DMS79 (cell line): ENCODE data around the gene MYO16.
"Not testable (repeated sequence)": the region's sequence is repeated elsewhere in the genome, so short reads cannot be mapped to it uniquely, and the experiment has no call there.

Experiments used
- DNase-seq: peaks from one replicate; lab custom pipeline; 2025; lab: John Stamatoyannopoulos, UW

The MYO16 gene

DNA sequence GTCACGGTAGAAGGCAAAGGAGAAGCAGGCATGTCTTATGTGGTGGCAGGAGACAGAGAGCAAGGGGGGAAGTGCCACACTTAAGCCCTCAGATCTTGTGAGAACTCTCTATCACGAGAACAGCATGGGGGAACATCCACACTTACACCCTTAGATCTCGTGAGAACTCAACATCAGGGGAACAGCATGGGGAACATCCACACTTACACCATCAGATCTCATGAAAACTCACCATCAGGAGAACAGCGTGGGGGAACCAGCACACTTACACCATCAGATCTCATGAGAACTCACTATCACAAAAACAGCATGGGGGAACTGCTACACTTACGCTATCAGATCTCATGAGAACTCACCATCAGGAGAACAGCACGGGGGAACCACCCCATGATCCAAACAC lies 445.0 kb downstream of the MYO16 start:
- no peak for DNase-seq

DNA sequence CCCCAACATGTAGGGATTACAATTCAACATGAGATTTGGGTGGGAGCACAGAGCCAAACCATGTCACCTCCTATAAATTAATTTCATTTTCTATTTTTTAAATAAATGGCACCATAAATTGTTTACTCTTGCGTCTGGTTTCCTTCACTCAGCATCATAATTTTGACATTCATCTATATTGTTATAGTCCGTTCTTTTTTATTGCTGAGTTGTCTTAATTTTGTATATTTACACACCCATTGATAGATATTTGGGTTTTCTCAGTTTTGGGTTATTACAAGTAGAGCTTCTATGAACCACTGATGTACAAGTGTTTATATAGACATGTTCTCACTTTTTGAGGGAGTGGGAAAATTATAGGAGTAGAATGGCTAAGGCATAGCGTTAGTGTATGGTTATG lies 445.4 kb downstream of the MYO16 start:
- no peak for DNase-seq

DNA sequence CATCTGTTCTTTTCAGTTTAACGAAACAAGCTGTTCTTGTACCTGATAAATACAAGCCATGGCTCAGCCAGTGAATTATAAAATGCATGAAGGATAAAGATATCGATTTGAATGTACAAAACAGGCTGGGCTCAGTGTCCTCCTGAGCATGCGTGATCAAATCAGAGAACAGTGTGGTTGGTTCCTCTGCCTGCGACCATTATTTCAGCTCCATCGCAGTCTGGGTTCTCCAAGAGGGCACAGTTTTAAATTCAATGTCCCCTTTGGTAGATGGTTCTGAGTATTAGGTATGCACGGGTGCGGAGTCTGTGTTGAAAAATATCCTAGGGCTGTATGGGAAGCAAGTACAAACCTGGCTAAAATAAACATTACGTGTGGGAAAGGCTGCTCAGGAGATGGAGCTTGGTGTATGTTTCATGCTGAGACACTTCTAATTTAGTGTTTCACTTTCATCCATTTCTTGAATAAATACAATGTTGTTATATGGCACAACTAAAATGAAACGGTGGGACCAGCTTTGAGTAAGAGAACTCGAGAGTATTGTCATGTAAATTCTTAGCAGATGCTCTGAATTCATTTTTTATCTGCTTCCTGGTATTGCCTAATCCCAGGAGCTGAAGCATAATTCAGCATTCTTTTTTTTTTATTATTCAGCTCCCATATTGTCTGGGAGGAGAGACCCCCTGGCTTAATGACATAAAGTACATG lies 458.7 kb downstream of the MYO16 start:
- no peak for DNase-seq

DNA sequence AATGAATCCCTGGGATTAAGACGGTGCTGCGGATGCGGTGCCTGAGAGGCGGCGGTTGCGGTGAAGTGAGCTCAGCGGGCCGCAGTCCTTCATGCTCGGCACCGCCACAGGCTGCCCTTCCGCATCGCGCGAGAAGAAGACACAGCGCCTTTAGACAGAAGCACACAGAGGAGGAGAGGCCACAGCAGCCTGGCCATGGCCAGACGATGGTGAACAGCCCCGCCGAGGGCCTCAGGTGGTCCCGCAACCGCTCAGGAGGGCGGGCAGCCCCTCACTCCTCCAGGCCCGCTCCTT lies 459.2 kb downstream of the MYO16 start:
- no peak for DNase-seq

DNA sequence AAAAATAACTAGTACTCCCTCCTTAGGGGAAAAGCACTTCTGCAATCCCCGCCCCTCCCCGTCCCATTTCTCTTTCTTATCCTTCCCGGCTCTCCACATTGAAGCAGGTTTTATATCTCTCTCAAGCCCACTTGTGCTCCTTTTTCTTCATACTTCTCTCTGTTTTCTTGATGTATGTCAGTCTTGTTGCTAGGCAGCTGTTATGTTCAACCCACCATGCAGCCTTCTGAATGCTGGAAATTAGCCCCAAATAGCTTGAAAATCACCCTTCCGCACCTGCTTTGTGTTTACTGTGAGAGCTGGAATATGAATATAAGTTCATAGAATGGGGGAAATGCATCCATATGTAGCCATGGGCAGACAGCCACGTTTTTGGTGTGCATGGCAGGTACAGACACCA lies 461.4 kb downstream of the MYO16 start:
- no peak for DNase-seq

DNA sequence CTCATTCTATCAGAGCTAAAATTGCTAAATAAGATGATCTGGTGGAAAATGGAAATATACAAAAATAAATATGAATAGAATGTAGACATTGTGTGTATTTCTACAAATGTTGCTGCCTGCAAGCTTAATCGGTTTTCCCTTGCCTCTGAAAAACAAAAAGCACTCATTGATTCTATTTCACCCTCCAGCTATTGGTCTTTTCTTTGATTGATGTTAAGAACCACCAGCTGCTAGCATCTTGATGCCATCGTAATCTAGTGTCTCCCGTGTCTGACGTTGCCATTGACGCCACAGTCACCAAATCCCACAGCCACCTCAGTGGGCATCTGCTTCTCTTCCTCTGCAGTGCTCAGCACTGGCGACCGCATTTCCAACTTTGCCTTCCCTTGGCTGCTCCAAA lies 461.8 kb downstream of the MYO16 start:
- DNase-seq = no peak

DNA sequence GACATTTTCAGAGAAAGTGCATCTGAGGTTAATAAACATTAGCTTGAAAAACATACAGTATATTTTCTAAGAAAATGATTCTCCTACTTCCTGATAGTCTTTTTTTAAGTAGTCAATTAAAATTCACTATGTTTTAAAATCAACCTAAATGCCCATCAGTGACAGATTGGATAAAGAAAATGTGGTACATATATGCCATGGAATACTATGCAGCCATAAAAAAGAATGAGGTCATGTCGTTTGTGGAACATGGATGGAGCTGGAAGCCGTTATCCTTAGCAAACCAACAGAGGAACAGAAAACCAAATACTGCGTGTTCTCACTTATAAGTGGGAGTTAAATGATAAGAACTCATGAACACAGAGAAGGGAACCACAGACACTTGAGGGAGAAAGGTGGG lies 462.8 kb downstream of the MYO16 start:
- not testable (repeated sequence) for DNase-seq

DNA sequence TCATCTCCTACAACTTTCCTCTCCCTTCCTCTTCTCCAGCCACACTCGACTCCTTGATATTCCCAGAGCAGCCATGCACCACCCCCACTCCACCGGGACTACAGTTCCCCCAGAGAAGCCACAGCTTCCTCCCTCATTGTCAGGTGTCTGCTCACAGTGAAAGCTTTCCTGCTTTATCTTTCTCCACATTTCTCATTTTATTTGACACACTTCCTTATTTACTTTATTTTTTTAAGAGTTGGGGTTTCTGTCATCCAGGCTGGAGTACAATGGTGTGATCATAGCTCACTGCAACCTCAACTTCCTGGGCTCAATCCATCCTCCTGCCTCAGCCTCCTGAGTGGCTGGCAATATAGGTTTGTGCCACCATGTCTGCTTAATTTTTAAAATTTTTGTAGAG lies 464.6 kb downstream of the MYO16 start:
- DNase-seq = no peak

DNA sequence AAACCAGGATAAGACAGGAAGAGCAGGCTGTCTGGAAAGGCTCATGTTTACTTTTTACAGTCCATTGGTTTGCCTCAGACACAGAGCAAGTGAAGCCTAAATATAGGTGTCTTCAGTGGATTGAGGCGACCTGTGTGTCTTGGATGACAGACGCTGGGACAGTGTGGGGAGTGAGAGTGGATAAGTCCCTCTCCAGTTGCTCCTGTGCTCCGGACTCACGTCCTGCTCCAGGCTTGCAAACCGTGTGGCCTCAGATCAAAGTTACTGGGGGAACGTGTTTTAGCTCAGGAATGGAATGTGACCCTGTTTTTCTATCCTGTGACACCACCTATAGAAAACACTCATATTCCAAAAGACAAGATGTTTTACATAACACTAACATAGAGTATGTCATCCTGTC lies 465.7 kb downstream of the MYO16 start:
- DNase-seq = no peak

DNA sequence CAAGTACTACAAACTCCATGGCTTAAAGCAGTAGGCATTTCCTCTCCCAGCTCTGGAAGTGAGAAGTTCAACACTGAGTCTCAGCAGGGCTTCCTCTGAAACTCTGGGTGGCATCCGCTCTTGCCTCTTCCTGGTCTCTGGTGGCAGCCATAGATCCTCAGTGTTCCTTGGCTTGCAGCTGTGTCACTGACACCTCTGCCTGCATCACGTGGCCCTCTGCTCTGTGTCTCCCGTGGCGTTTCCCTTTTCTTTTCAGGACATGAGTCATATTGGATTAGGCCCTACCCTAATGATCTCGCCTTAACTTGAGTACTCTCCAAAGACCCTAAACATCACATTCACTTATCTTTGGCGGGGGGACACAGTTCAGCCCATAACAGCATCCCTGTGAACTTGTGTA lies 466.7 kb downstream of the MYO16 start:
- DNase-seq = no peak

DNA sequence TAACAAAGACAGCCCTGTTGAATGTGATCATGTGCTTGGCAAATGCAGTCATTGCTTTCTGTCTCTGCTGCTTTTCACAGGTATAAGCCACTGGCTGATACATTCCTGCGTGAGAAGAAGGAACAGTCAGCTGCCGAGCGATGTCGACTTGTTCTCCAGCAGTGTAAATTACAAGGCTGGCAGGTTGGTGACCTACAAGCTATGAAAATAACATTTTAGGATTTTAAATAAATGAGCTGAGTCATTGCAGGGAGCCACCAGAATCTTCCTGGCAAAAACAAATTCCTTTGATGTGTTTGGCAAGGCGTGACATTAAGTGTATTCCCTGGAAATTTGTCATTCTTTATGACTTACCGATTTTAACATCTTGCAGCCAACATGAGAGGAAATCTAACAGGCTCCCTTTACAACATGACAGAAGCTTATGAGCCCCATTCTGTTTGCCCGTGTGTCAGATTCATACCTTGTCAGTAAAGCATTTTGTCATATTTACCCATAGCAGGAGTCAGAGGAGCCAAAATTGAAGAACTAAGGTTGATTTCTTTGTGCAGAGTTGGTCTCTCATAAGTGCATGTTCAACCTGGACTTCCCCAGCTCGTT lies 471.4 kb downstream of the MYO16 start:
- no peak for DNase-seq

DNA sequence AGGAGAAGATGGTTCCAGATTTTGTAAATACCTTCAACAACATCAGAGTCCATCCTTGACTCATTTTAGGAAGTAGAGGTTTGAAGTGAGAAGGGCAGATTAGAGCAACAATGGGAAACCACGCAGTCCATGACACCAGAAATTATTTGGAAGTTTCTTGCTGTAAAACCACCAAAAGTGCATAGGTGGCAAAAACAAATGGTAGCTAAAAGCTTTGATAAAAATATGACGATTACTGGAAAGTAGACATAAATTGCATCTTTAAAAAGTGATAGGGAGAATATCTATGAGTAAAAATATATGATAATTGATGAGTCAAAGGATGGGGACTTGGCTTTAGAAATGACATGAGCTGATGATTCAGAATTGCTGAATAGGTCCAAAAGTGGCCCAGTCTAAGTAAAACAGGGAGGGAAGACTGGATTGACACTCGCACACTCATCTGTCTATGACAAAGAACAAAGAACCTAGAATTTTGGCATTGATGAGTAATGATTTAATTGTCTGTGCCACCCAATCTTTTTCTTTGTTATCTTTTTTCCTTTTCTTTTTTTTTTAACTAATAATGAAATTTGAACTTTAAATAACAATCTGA lies 472.2 kb downstream of the MYO16 start:
- no peak for DNase-seq

DNA sequence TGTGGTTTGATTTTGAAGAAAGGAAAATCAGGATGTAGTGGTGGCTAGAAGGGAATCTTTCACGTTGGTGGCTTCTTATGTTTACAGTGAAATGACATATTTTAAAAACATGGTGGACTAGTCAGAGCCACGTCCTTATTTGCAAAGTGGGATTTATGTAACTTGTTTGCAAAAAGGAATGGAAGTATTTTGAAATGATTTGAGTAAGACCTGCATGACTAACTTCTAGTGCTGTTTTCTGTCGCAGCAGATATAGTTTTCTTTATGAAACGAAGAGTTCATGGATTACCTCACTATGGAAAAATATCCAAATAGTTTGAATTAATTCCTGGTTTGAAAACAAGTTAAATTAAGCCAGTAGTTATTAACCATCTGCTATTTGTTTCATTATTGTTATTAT lies 476.5 kb downstream of the MYO16 start:
- DNase-seq = no peak

DNA sequence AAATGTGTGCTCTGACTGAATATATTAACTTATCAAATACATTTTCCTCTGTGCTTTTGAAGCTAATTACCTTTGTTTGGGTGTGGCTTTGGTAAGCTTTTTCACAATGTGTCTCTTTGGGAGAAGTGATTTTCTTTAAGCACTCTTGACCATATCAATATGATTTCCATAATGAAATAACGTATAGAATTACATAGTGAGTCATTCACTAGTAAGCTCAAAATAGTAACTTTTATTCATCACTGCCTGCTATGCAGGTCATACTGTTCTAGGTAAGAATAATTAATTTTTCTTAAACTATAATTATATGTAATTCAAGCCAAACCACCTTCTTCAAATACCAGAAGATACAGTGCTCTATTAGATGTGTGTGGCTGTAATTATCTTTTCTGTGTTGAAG lies 480.7 kb downstream of the MYO16 start:
- no peak for DNase-seq

DNA sequence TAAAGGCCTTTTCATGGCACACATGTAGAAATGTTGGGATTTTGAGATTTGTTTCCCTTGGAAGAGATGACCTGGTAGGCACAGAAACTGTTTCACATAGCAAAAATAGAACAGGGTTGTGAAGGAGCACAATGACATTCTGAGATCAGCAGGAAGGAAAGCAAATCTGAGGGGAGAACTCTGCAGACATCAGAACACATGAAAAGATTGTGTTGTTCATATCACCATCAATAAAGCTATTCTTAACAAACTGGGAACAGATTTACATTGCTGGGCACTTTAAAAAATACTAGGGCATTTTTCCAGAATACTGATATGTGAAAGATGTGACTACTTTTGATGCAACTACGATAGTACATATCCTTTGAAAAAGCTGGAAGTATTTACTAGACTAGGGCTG lies 481.7 kb downstream of the MYO16 start:
- DNase-seq = no peak

DNA sequence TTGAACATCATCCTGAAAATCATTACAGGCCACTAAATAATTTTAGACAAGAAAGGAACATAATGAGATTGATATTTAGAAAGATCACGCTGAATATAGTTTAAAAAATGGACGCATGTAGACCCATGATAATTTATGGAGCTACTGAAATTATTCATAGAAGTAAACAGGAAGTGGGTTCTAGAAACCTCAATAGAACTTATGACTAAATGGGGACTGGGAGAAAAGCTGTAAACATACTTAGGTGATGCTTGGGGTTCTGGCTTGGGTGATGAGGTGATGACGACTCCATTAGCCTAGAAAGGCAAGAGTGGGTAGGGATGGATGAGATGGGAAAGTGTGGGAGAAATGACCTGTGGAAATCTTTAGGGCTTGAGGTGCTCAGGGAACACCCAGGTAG lies 484.0 kb downstream of the MYO16 start:
- DNase-seq = no peak

DNA sequence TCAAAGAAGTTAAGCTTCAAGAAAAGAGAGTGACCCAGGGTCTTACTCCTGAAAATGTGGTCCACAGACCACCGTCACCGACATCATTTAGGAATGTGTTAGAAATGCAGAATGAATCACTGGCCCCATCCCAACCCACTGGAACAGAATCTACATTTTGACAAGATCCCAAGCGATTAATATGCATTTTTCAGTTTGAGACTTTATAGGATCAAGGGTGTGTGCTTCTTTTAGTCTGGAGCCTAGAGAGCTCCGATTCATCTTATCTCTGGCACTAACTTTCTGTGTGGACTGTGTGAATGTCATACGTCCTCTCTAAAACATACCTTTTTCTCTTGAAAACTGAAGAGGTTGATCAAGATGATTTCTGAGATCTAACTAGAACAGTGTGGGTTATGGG lies 484.8 kb downstream of the MYO16 start:
- DNase-seq = no peak

DNA sequence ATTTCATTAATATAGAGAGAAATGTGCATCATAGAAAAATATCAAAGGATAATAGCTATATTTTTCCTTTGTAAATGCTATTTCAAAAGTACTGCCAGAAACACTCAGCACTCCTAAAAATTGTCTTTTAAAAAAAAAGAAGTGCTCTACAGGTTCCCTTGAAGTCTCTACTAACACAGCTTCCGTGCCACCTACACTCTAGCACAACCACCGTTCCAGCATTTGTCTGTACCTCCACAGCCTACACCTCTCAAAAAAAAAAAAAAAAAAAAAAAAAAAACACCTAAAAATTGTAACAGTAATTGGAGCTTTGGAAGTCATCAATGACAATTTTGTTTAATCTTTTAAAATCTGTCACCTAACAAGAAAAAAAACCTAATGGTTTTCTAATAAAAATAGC lies 485.6 kb downstream of the MYO16 start:
- no peak for DNase-seq

DNA sequence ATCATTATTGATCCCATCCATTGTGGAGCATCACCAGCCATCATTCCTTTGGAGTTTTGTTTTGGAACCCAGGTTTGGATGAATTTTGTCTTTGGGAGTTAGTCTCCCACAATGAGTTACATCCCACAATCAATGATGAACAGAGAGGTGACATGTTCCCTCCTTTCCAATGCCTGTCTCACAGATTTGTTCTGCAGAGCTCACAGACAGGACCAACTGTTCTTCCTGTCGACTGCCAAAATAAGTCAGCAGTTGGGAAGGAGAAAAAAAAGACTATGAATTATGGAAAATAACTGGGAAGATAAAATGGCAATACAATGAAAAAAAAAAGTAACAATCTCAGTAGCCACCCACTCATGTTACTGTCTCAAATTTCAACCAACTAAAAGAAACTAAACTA lies 489.1 kb downstream of the MYO16 start:
- DNase-seq = no peak

DNA sequence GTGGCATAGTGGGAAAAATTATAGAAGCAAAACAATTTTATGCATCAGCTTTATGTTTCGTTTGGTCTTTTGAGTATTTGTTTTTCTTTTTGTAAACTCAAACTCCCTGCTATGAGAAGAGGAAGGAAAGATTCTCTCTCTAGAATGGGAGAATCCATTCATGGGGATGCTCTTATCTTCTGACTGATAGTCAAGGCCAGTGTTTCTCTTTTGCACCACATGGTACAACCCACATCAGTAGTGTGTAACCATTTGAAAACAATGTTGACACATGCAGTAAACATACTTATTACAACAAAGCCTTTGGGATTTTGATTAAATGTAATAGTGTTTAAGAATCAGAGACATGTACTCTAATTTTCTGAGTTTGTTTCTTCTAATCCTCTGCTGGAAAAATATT lies 490.5 kb downstream of the MYO16 start:
- no peak for DNase-seq

DNA sequence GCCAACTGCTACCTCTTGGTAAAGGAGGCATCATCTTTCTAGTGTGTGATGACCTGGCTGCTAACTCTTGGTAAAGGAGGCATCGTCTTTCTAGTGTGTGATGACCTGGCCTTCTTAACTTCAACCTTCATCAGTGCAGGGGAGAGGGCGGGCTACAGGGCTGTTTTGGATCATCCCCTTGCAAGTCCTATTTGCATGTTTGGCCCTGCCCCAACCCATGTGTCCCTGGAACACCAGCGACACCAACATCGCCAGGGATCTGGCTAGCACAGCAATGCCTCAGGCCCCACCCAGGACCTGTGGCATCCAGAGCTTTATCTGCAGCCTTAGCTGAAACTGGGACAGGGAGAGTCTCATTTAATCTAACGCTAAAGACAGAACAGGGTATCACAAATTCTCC lies 492.4 kb downstream of the MYO16 start:
- no peak for DNase-seq

DNA sequence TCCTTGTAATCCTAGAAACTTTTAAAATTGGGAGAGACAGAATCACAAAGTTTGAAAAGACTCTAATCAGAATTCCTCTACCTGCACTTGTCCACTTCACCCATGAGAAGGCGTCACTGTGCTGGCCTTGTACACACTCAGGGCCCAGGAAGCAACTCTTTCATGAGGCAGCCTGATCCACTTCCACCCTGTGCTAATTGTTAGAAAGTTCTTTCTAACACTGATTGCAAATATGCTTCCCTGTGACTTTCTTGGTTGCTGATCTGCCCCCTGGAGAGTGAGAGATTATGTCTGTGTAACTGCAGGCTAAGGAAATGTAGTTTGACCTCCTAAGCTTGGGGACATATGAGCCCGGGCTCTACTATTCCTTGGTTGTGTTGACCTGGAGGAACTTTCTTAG lies 494.6 kb downstream of the MYO16 start:
- no peak for DNase-seq

DNA sequence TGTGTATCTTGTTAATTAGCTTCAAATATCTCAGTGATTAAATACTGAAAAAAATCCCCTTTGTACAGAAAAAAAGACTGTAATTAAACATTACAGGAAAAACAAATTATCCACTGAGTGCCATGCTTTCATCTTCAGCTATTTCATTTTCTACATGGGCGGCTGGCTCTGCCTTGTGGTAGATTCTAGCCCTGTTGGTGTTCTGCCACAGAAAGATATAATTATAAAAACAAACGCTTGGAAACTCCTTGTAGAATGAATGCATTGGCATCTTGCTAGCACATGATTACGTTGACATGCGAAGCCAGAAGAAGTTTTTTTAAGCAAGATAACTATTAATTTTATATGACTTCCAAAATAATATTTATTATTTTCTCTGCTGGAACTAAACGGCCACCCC lies 496.8 kb downstream of the MYO16 start:
- DNase-seq = no peak
